OCI-LY1 (cell line): ENCODE data around the gene TLE6.

Experiments used
- EZH2 ChIP-seq: fragments of 200-600 bp; sonication (generic), shearing (Covaris generic); IDR thresholded peaks from 2 replicates; pipeline ENCODE4 v1.8.0; 2017; ENCODE audit warnings: borderline replicate concordance, mixed run types, mild to moderate bottlenecking, antibody characterized with exemption, low read length, moderate library complexity, mixed read lengths
- TF ChIP-seq, protein P1 (sequence below): fragments of 200-600 bp; sonication (generic), shearing (Covaris generic); IDR thresholded peaks from 2 replicates; pipeline ENCODE4 v1.5.1; 2017; ENCODE audit warnings: mild to moderate bottlenecking, antibody characterized with exemption, low read length, moderate library complexity, mixed read lengths

DNA sequence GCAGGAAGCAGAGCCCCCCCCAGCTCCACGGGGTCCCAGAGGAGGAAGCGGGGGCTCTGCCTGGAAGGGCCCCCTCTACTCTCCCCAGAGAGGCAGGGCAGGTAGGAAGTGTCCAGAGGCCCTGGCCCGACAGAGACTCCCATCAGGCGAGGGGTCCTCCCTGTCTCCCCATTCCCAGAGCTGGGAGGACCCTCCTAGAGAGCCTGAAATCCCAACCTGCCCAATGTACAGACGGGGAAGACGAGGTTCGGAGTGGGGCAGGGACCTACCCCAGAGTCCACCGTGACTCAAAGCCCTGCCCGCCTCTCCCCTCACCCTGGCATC is 50.6 kb downstream of the TLE6 start:
- TF ChIP-seq, protein P1, sequence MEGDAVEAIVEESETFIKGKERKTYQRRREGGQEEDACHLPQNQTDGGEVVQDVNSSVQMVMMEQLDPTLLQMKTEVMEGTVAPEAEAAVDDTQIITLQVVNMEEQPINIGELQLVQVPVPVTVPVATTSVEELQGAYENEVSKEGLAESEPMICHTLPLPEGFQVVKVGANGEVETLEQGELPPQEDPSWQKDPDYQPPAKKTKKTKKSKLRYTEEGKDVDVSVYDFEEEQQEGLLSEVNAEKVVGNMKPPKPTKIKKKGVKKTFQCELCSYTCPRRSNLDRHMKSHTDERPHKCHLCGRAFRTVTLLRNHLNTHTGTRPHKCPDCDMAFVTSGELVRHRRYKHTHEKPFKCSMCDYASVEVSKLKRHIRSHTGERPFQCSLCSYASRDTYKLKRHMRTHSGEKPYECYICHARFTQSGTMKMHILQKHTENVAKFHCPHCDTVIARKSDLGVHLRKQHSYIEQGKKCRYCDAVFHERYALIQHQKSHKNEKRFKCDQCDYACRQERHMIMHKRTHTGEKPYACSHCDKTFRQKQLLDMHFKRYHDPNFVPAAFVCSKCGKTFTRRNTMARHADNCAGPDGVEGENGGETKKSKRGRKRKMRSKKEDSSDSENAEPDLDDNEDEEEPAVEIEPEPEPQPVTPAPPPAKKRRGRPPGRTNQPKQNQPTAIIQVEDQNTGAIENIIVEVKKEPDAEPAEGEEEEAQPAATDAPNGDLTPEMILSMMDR = no peak
- no peak for TF ChIP-seq EZH2
